ENCODE data around the gene NPIPB4. TPM values are rescaled to one million over a fixed set of nuclear protein-coding genes. Genes with fewer than 3 reads are reported as not detected.
"Not testable (repeated sequence)": the region's sequence is repeated elsewhere in the genome, so short reads cannot be mapped to it uniquely, and the experiment has no call there.

NPIPB4 gene
- total RNA-seq: 22.9 and 27.1 TPM in 2 replicates

DNA sequence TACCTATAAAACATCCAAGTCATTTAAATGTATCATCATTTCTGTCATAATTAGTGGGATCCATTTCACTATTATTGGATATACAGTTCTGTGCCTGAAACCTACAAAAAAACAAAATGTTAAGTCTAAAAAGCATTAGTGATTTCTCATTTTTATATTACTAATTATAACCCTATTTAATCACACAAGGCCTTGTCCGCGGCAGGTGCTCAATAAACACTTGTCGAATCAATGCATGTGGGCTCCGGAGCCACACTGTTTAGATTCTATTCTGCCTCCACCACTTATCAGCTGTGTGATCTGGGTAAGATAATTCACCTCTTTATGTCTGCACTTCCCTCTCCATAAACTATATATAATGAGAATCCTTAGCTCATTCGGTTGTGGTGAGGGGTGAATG lies at the start of gene NPIPB4:
NPIPB4 (minus strand) TSS at position 101 of the 400 bp plus-strand sequence. CDS start 378 bp downstream, outside the sequence.
- not testable (repeated sequence) for H3K27me3 ChIP-seq (ENCODE audit: control insufficient read depth, insufficient read depth, low read length); H3K4me3 ChIP-seq (ENCODE audit: low read depth, low read length); H3K36me3 ChIP-seq (ENCODE audit: control insufficient read depth, insufficient read depth, low read length); DNase-seq (ENCODE audit: low read depth); FAIRE-seq

DNA sequence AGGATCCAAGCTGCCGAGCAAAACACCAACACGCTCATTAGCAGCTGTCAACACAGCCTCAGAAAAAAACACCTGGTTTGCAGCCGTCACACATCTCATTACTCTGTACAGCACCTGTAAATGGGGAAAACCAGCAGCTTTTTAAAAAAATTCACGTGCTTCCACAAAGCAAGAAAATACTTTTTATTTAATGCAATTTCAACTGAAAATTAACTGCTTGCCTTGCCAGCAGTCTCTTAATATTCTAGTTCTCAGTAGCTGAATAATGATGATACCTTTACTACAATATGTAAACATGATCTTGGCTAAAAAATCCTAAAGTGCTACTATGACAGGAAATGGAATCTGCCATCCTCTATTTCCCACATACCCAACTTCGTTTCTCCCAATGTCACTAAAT lies 41.4 kb upstream of the NPIPB4 start:
- not testable (repeated sequence) for H3K4me3 ChIP-seq (ENCODE audit: low read depth, low read length); FAIRE-seq; H3K27me3 ChIP-seq (ENCODE audit: control insufficient read depth, insufficient read depth, low read length); DNase-seq (ENCODE audit: low read depth); H3K36me3 ChIP-seq (ENCODE audit: control insufficient read depth, insufficient read depth, low read length)

DNA sequence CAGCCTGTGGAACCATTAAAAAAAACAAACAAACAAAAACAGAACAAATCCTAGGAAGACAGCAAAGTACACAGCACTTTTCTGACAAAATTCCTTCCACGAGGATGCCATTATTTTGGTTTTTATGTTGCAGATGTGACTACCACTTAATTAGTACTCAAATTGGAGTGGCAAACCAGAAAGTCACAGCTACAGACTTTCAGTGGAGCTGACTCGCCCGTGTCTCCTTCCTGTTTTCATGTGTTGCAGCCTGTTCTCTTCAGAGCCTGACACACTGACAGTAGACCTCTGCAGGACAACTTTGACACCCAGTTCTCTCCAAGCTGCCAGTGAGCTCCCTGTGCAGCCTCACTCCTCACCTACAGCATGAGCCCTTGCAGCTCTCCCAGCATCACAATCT lies 24.4 kb upstream of the NPIPB4 start:
- not testable (repeated sequence) for FAIRE-seq

DNA sequence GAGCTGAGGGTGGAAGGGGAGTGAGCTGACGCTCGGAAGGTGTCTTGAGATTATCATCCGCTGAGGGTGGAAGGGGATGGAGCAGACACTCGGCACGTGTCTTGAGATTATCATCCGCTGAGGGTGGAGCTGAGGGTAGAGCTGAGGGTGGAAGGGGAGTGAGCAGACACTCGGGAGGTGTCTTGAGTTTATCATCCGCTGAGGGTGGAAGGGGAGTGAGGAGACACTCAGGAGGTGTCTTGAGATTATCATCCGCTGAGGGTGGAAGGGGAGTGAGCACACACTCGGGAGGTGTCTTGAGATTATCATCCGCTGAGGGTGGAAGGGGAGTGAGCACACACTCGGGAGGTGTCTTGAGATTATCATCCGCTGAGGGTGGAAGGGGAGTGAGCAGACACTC lies 20.4 kb downstream of the NPIPB4 start:
- not testable (repeated sequence) for DNase-seq (ENCODE audit: low read depth); H3K27me3 ChIP-seq (ENCODE audit: control insufficient read depth, insufficient read depth, low read length); FAIRE-seq; H3K36me3 ChIP-seq (ENCODE audit: control insufficient read depth, insufficient read depth, low read length); H3K4me3 ChIP-seq (ENCODE audit: low read depth, low read length)

More for the DNA sequence above, 24.4 kb upstream of the NPIPB4 start:
- H3K36me3 ChIP-seq (ENCODE audit: control insufficient read depth, insufficient read depth, low read length); H3K27me3 ChIP-seq (ENCODE audit: control insufficient read depth, insufficient read depth, low read length); DNase-seq (ENCODE audit: low read depth); H3K4me3 ChIP-seq (ENCODE audit: low read depth, low read length): not testable (repeated sequence)

DNA sequence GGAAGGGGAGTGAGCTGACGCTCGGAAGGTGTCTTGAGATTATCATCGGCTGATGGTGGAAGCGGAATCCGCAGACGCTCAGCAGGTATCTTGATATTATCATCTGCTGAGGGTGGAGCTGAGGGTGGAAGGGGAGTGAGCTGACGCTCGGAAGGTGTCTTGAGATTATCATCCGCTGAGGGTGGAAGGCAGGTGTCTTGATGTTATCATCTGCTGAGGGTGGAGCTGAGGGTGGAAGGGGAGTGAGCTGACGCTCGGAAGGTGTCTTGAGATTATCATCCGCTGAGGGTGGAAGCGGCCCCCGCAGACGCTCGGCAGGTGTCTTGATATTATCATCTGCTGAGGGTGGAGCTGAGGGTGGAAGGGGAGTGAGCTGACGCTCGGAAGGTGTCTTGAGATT lies 21.2 kb downstream of the NPIPB4 start:
- not testable (repeated sequence) for H3K4me3 ChIP-seq (ENCODE audit: low read depth, low read length); H3K36me3 ChIP-seq (ENCODE audit: control insufficient read depth, insufficient read depth, low read length); H3K27me3 ChIP-seq (ENCODE audit: control insufficient read depth, insufficient read depth, low read length); DNase-seq (ENCODE audit: low read depth); FAIRE-seq

DNA sequence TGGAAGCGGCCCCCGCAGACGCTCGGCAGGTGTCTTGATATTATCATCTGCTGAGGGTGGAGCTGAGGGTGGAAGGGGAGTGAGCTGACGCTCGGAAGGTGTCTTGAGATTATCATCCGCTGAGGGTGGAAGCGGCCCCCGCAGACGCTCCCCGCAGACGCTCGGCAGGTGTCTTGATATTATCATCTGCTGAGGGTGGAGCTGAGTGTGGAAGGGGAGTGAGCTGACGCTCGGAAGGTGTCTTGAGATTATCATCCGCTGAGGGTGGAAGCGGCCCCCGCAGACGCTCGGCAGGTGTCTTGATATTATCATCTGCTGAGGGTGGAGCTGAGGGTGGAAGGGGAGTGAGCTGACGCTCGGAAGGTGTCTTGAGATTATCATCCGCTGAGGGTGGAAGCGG lies 21.8 kb downstream of the NPIPB4 start:
- H3K4me3 ChIP-seq (ENCODE audit: low read depth, low read length); H3K27me3 ChIP-seq (ENCODE audit: control insufficient read depth, insufficient read depth, low read length); DNase-seq (ENCODE audit: low read depth); FAIRE-seq; H3K36me3 ChIP-seq (ENCODE audit: control insufficient read depth, insufficient read depth, low read length): not testable (repeated sequence)

DNA sequence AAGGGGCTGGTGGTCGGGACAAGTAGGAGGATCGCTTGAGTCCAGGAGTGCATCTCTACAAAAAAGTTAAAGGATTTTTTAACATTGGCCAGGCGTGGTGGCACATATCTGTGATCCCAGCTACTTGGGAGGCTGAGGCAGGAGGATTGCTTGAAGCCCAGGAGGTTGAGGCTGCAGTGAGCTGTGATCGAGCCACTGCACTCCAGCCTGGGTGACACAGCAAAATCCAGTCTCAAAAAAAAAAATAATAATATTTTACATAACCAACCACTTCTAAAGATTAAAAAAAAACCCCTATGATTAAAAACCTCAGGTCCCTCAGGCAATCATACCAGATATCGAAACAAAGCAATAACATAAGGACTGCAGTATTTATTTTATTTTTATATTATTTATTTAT lies 23.3 kb downstream of the NPIPB4 start:
- not testable (repeated sequence) for DNase-seq (ENCODE audit: low read depth); FAIRE-seq; H3K27me3 ChIP-seq (ENCODE audit: control insufficient read depth, insufficient read depth, low read length); H3K36me3 ChIP-seq (ENCODE audit: control insufficient read depth, insufficient read depth, low read length); H3K4me3 ChIP-seq (ENCODE audit: low read depth, low read length)

DNA sequence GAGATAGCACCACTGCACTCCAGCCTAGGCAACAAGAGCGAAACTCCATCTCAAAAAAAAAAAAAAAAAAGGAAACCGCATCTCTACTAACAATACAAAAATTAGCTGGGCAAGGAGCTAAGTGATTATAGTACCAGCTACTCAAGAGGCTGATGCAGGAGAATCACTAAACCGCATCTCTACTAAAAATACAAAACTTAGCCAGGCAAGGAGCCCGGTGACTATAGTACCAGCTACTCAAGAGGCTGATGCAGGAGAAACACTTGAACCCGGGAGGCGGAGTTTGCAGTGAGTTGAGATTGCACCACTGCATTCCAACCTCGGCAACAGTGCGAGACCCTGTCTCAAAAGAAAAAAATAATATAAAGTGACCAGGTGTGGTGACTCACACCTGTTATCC lies 27.6 kb downstream of the NPIPB4 start:
- H3K36me3 ChIP-seq (ENCODE audit: control insufficient read depth, insufficient read depth, low read length); H3K27me3 ChIP-seq (ENCODE audit: control insufficient read depth, insufficient read depth, low read length); DNase-seq (ENCODE audit: low read depth); FAIRE-seq; H3K4me3 ChIP-seq (ENCODE audit: low read depth, low read length): not testable (repeated sequence)

DNA sequence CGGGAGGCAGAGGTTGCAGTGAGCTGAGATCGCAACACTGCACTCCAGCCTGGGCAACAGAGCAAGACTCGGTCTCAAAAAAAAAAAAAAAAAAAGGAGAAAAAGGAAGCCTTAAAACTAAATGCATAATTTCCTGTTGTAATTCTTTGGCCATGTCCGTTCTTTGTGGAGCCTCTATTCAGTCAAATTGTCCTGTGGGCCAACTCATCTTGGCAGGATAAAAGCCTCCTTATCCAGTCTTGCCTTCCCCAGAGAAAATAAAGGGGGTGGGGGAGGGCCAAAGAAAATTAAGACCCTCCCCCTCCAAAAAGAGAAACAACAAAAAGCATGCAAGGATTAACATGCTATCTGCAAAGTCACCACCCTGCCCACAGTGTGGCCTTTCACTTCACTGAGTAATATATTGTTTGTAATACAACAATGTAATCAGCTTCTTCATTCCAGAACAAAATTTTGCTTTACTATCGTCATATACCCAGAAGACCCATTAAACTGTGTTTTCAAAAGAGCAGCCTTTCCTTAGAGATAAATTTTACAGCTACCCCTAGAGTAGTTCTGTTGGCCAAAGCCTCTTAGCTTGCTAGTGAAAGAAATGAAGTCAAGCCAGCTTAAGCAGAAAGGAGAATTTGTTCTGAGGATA lies 31.4 kb downstream of the NPIPB4 start:
- FAIRE-seq; DNase-seq (ENCODE audit: low read depth): not testable (repeated sequence)

DNA sequence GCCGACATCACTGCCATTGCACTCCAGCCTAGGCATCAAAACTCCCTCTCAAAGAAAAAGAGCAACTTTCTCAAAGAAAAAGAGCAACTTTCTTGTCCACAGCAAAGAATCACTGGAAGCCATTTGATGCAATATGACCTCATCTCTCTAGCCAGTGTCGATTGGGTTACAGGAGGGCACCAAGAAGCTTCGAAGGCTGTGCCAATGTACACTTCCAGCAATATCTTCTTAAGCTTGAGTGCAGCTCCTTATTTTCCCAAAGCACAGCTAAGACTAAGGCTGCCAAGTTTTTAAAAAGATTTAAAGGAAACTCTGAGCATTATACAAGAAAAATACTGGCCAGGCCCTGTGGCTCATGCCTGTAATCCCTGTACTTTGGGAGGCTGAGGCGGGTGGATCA lies 32.0 kb downstream of the NPIPB4 start:
- H3K4me3 ChIP-seq (ENCODE audit: low read depth, low read length); DNase-seq (ENCODE audit: low read depth); H3K27me3 ChIP-seq (ENCODE audit: control insufficient read depth, insufficient read depth, low read length); FAIRE-seq; H3K36me3 ChIP-seq (ENCODE audit: control insufficient read depth, insufficient read depth, low read length): not testable (repeated sequence)

More for the DNA sequence above, 31.4 kb downstream of the NPIPB4 start:
- H3K4me3 ChIP-seq (ENCODE audit: low read depth, low read length); H3K27me3 ChIP-seq (ENCODE audit: control insufficient read depth, insufficient read depth, low read length); H3K36me3 ChIP-seq (ENCODE audit: control insufficient read depth, insufficient read depth, low read length): not testable (repeated sequence)

DNA sequence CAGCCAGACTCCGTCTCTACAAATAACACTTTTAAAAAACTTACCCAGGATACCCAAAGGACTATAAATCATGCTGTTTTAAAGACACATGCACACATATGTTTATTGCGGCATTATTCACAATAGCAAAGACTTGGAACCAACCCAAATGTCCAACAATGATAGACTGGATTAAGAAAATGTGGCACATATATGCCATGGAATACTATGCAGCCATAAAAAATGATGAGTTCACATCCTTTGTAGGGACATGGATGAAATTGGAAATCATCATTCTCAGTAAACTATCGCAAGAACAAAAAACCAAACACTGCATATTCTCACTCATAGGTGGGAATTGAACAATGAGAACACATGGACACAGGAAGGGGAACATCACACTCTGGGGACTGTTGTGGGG lies 34.3 kb downstream of the NPIPB4 start:
- not testable (repeated sequence) for DNase-seq (ENCODE audit: low read depth); H3K27me3 ChIP-seq (ENCODE audit: control insufficient read depth, insufficient read depth, low read length); FAIRE-seq; H3K4me3 ChIP-seq (ENCODE audit: low read depth, low read length); H3K36me3 ChIP-seq (ENCODE audit: control insufficient read depth, insufficient read depth, low read length)

DNA sequence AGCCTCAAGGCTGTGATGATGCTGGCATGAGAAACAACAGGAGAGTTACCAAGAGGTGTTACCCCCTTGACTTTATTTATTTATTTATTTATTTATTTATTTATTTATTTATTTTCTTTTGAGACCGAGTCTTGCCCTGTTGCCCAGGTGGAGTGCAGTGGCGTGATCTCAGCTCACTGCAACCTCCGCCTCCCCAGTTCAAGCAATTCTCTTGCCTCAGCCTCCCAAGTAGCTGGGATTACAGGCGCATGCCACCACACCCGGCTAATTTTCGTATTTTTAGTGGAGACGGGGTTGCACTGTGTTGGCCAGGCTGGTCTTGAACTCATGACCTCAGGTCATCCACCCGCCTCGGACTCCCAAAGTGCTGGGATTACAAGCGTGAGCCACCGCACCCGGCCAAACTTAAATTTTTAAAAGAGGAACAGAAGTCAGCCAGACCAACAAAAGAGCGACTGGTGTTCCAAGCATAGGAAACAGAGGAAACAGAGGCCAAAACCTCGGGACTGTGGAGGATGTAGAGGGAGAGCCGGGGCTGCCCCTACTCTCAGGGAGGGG lies 36.6 kb downstream of the NPIPB4 start:
- FAIRE-seq; H3K4me3 ChIP-seq (ENCODE audit: low read depth, low read length); H3K27me3 ChIP-seq (ENCODE audit: control insufficient read depth, insufficient read depth, low read length); DNase-seq (ENCODE audit: low read depth); H3K36me3 ChIP-seq (ENCODE audit: control insufficient read depth, insufficient read depth, low read length): not testable (repeated sequence)

DNA sequence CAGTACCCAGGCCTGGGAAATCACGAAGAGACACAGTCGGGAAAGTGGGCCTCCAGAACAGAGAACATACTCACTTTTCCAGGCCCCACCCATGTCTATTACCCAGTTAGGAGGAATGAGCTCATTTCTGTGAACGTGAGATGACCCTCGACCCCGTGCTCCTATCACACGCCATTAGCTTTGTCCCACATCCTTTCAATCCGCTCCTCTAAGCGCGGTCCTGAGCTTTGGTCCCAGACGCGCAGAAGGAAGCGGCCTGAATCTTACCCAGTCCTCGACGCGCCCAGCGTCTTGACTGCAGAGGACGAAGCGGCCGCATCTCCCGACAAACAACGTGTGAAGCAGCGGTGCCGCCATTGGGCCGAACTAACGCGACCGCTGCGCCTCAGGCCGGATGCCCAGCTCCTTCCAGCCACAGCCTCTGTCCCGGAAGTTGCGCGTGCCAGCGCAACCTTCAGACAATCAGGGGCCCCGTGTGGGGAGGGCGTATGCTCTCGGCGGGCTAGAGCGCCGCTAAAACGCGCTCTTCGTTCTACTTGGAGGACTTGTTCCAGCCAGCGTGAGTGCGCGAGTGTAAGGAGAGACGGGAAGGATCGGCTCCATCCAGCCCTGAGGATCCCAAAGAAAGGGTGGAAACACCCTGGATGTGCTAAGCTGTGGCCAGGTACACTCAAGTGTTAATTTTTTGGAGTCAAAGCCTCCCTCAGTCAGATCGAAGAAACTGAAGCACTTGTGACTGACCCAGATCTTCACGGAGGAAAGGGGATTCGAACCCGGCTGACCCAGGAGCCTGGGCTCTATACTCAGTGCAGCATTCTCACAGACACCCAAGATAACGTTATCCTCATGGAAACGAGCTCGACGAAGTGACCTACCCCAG lies 37.3 kb downstream of the NPIPB4 start:
- not testable (repeated sequence) for FAIRE-seq; H3K36me3 ChIP-seq (ENCODE audit: control insufficient read depth, insufficient read depth, low read length); H3K27me3 ChIP-seq (ENCODE audit: control insufficient read depth, insufficient read depth, low read length)
- H3K4me3 ChIP-seq (ENCODE audit: low read depth, low read length): peak overlapping the region; percentile 38
- peak; percentile 35 for DNase-seq (ENCODE audit: low read depth)

DNA sequence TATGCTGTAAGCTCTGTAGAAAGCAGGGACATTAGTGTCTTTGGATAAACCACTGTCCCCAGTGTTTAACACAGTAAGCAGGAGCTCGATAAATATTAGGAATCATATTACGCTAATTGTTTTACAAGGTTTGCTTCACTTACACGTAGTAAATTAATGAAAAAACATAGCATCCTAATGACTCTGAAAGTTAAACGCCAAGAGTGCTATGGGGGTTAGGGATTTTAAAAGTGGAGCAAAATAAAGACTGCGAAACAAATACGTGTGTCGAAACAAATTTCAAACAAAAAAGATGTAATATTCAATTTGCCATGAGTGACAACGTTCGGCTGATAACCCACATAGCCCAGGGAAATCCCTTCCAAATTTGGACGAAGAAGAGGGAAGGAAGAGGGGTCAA lies 37.9 kb downstream of the NPIPB4 start:
- H3K4me3 ChIP-seq (ENCODE audit: low read depth, low read length): peak overlapping the region; percentile 38
- not testable (repeated sequence) for H3K27me3 ChIP-seq (ENCODE audit: control insufficient read depth, insufficient read depth, low read length); H3K36me3 ChIP-seq (ENCODE audit: control insufficient read depth, insufficient read depth, low read length); FAIRE-seq; DNase-seq (ENCODE audit: low read depth)
